H1 (cell line): ENCODE data around the gene TRHDE. TPM values are rescaled to one million over a fixed set of nuclear protein-coding genes. Genes with fewer than 3 reads are reported as not detected.

Source experiments
- CTCF ChIA-PET: fragments of 300-600 bp; sonication (Branson Sonifier 250); formaldehyde crosslinking; loops from one replicate; lab custom pipeline; 2021; ENCODE audit not compliant: partially characterized antibody; lab: Charles Lee
- POLR2A ChIA-PET: fragments of 300-600 bp; sonication (Branson Sonifier 250); formaldehyde crosslinking; loops from one replicate; lab custom pipeline; 2021; ENCODE audit warnings: inconsistent platforms; ENCODE audit not compliant: partially characterized antibody; lab: Charles Lee
- DNase-seq, 2 experiments: peaks; one replicate each; pipeline versions ENCODE4 v3.0.0 to v3.0.0-alpha.2; 2010 to 2022; ENCODE audit warnings: low spot score in 2 of 2, low read depth in 1 of 2, mixed read lengths in 1 of 2
- FAIRE-seq: peaks from 2 replicates; lab custom pipeline; 2011; peaks lifted over from hg19 to GRCh38; lab: Jason Lieb, UNC
- H2AFZ ChIP-seq: 2 replicates; pipeline ENCODE4 v1.8.1; 2012; ENCODE audit warnings: low read length, inconsistent platforms
- H2AK5ac ChIP-seq: 2 replicates; pipeline ENCODE4 v1.6.1; 2013; ENCODE audit warnings: low read depth, low read length
- H2BK120ac ChIP-seq: replicated peaks from 2 replicates; pipeline ENCODE3; 2013; ENCODE audit warnings: low read depth, low read length, inconsistent platforms
- H2BK12ac ChIP-seq: 2 replicates; pipeline ENCODE4 v1.6.1; 2013; ENCODE audit warnings: low read depth, low read length
- H2BK15ac ChIP-seq: 2 replicates; pipeline ENCODE4 v1.6.1; 2013; ENCODE audit warnings: low read length
- H2BK20ac ChIP-seq: 2 replicates; pipeline ENCODE4 v1.6.1; 2013; ENCODE audit warnings: low read length
- H2BK5ac ChIP-seq: 2 replicates; pipeline ENCODE4 v1.6.1; 2013; ENCODE audit warnings: low read depth, low read length
- H3K14ac ChIP-seq: 2 replicates; pipeline ENCODE4 v1.6.1; 2013; ENCODE audit warnings: inconsistent platforms; ENCODE audit not compliant: insufficient read length
- H3K18ac ChIP-seq: 2 replicates; pipeline ENCODE4 v1.6.1; 2013; ENCODE audit warnings: low read length; ENCODE audit errors: extremely low read depth
- H3K23ac ChIP-seq: 2 replicates; pipeline ENCODE4 v1.6.1; 2013; ENCODE audit warnings: inconsistent platforms; ENCODE audit not compliant: insufficient read length
- H3K23me2 ChIP-seq: 2 replicates; pipeline ENCODE4 v1.6.1; 2013; ENCODE audit warnings: low read depth, low read length
- H3K27ac ChIP-seq: 2 replicates; pipeline ENCODE4 v1.6.1; 2011; ENCODE audit warnings: low read depth, low read length, inconsistent platforms
- H3K27me3 ChIP-seq, 4 experiments: replicated peaks in 1 of 4; 1 replicate in 1 of 4; 2 replicates in 3 of 4; pipeline versions ENCODE4 v1.6.1 to v1.8.1; 2011 to 2013; ENCODE audit warnings: low read length in 3 of 4, mild to moderate bottlenecking in 3 of 4, inconsistent platforms in 2 of 4, mixed read lengths in 2 of 4, moderate library complexity in 1 of 4; ENCODE audit not compliant: control insufficient read depth in 3 of 4, insufficient read depth in 3 of 4; ENCODE audit errors: extremely low read depth in 1 of 4
- H3K36me3 ChIP-seq, 4 experiments: 2 replicates each; pipeline versions ENCODE4 v1.6.1 to v1.8.1; 2011 to 2013; ENCODE audit warnings: mild to moderate bottlenecking in 4 of 4, low read length in 3 of 4, moderate library complexity in 2 of 4, control low read depth in 1 of 4, inconsistent platforms in 1 of 4; ENCODE audit not compliant: insufficient read depth in 4 of 4, control insufficient read depth in 2 of 4
- H3K4ac ChIP-seq: replicated peaks from 2 replicates; pipeline ENCODE3; 2013; ENCODE audit warnings: low read length, low read depth, mixed read lengths, inconsistent platforms; ENCODE audit not compliant: insufficient read length
- H3K4me1 ChIP-seq, 4 experiments: replicated peaks in 1 of 4; 1 replicate in 1 of 4; 2 replicates in 3 of 4; pipeline versions ENCODE4 v1.6.1 to v1.8.1; 2011 to 2013; ENCODE audit warnings: low read length in 3 of 4, inconsistent platforms in 2 of 4, mixed read lengths in 1 of 4; ENCODE audit not compliant: insufficient read depth in 4 of 4, control insufficient read depth in 3 of 4
- H3K4me2 ChIP-seq, 2 experiments: 2 replicates each; pipeline versions ENCODE4 v1.6.1 to v1.8.1; 2011 to 2013; ENCODE audit warnings: low read depth in 2 of 2, low read length in 2 of 2, control low read depth in 1 of 2, inconsistent platforms in 1 of 2, mild to moderate bottlenecking in 1 of 2; ENCODE audit not compliant: insufficient read depth in 1 of 2
- H3K4me3 ChIP-seq, 4 experiments: fragments of 200-600, 300-600 bp in 1 of 4; sonication (generic), shearing (Covaris generic), sonication (Bioruptor Twin) in 1 of 4; 2 replicates each; pipeline versions ENCODE4 v1.5.1 to v1.8.1; 2011 to 2016; ENCODE audit warnings: low read length in 4 of 4, low read depth in 3 of 4, control low read depth in 2 of 4, inconsistent platforms in 2 of 4, mild to moderate bottlenecking in 2 of 4, mixed read lengths in 1 of 4, moderate library complexity in 1 of 4; ENCODE audit not compliant: insufficient read depth in 2 of 4; ENCODE audit errors: extremely low read depth in 1 of 4
- H3K56ac ChIP-seq: replicated peaks from 2 replicates; pipeline ENCODE3; 2013; ENCODE audit warnings: low read depth, mild to moderate bottlenecking, mixed read lengths, low read length, inconsistent platforms; ENCODE audit not compliant: insufficient read length
- H3K79me1 ChIP-seq: 2 replicates; pipeline ENCODE4 v1.6.1; 2013; ENCODE audit warnings: low read depth, low read length, control low read depth
- H3K79me2 ChIP-seq, 2 experiments: 2 replicates each; pipeline versions ENCODE4 v1.6.1 to v1.8.1; 2012 to 2013; ENCODE audit warnings: low read length in 2 of 2, mild to moderate bottlenecking in 2 of 2, inconsistent platforms in 1 of 2; ENCODE audit not compliant: insufficient read depth in 2 of 2, control insufficient read depth in 1 of 2
- H3K9ac ChIP-seq, 4 experiments: replicated peaks in 1 of 4; 1 replicate in 1 of 4; 2 replicates in 3 of 4; pipeline versions ENCODE4 v1.6.1 to v1.8.1; 2011 to 2013; ENCODE audit warnings: low read depth in 3 of 4, low read length in 3 of 4, control low read depth in 2 of 4, mild to moderate bottlenecking in 2 of 4, moderate library complexity in 2 of 4, inconsistent platforms in 1 of 4; ENCODE audit errors: extremely low read depth in 1 of 4
- H3K9me3 ChIP-seq, 2 experiments: 2 replicates each; pipeline versions ENCODE4 v1.6.1 to v1.8.1; 2012 to 2013; ENCODE audit warnings: mild to moderate bottlenecking in 2 of 2, moderate library complexity in 2 of 2, control low read depth in 1 of 2, inconsistent platforms in 1 of 2, low read depth in 1 of 2, low read length in 1 of 2, mixed read lengths in 1 of 2; ENCODE audit not compliant: insufficient read depth in 2 of 2
- H4K20me1 ChIP-seq, 2 experiments: replicated peaks in 1 of 2; 2 replicates each; pipeline versions ENCODE3 to v1.8.1; 2011 to 2013; ENCODE audit warnings: inconsistent platforms in 2 of 2, low read length in 2 of 2, mild to moderate bottlenecking in 1 of 2; ENCODE audit not compliant: insufficient read depth in 2 of 2, control insufficient read depth in 1 of 2
- H4K5ac ChIP-seq: 2 replicates; pipeline ENCODE4 v1.6.1; 2013; ENCODE audit warnings: low read length, low read depth, mixed read lengths, inconsistent platforms; ENCODE audit not compliant: insufficient read length
- H4K8ac ChIP-seq: 2 replicates; pipeline ENCODE4 v1.8.0; 2013; ENCODE audit warnings: mild to moderate bottlenecking, moderate library complexity, low read length, inconsistent platforms; ENCODE audit not compliant: insufficient read depth; ENCODE audit errors: extremely low read depth
- H4K91ac ChIP-seq: replicated peaks from 2 replicates; pipeline ENCODE3; 2013; ENCODE audit warnings: low read length, mixed read lengths, inconsistent platforms; ENCODE audit not compliant: insufficient read length
- ZNF274 ChIP-seq: IDR thresholded peaks from 2 replicates; pipeline ENCODE4 v1.7.0; 2012; ENCODE audit warnings: low read length, borderline replicate concordance; ENCODE audit errors: extremely low read depth
- WGBS, 2 experiments: shearing (Covaris generic) in 1 of 2; methylation state at CpG; one replicate each; pipeline versions ENCODE4 v1.1.6 to v1.1.7; 2013 to 2015; ENCODE audit warnings: low lambda C conversion rate in 2 of 2, mixed read lengths in 2 of 2, inconsistent platforms in 1 of 2, low coverage in 1 of 2, missing lambda C conversion rate in 1 of 2; ENCODE audit not compliant: insufficient replicate concordance in 2 of 2, insufficient coverage in 1 of 2, insufficient read length in 1 of 2; ENCODE audit errors: extremely low coverage in 1 of 2, missing lambda C conversion rate in 1 of 2; 5-methylcytosine and 5-hydroxymethylcytosine counted together
- polyA plus RNA-seq, 7 experiments: library from polyadenylated mRNA; depleted of rRNA in 3 of 7; stranded (reverse) in 5 of 7; unstranded in 2 of 7; fragments of >200 nt in 5 of 7; fragments of 200-250 nt in 2 of 7; gene quantifications; 1 replicate in 5 of 7; 2 replicates in 1 of 7; 4 replicates in 1 of 7; pipeline versions ENCODE4 v1.2.1 to v1.2.3, GENCODE V29; 2011 to 2013; ENCODE audit warnings: missing spikeins in 2 of 7, mixed read lengths in 2 of 7
- total RNA-seq: library from RNA; stranded (reverse); fragmentation: NEBNext Ultra II Directional; extraction: Animal tissue kit (Norgen Biotek cat#: 25700); gene quantifications from 2 replicates; pipeline ENCODE4 v1.2.1, GENCODE V29; 2021

Gene TRHDE
- total and polyA plus RNA-seq, 2 of the 8 experiments (the other 6 are each of a cell fraction or from before 2014, with no cell fraction given): 1.3 to 5.0 TPM

DNA sequence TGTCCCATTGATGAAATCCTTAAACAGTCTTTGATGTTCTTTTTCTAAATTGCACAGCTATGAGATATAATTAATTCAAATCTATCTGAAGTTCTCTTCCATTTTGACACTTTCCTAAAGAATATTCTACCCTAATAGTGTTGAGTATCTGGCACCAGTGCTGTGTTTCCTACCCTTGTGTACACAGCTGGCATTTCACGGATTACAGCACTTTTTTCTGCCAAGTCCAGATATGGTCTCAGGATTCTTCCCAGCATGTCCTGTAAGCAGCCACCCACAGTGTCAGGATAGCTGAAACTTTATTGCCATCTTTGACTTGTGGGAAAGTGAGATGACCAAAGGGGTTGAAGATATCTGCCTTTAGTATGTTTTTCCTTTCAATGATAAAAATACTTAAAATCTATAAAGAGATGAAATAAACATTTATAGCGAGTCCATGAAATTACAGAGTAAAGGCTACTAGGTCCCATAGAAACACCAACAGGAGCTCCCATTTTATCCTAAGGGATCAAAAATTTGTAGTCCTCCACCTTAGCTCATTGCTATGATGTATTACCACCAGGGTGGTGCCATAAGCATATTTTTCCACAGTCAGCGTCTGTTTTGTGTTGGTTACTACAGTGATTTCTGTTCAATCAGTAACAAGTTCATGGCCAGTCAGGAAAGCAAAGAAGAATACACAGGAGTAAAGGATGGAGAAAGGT is 96.7 kb downstream of the TRHDE start:
- Histone ChIP-seq H3K23ac (no peak overlapping the region), H2AK5ac (no peak overlapping the region)
- TF ChIP-seq ZNF274: no peak
- TF ChIP-seq, all 59 proteins: peak for 0
- H3K18ac ChIP-seq: no peak overlapping the region
- no peaks in the 10 kb centered on the region for H3K9me3 ChIP-seq
- no peaks in the 10 kb centered on the region for H3K4me1 ChIP-seq
- no peak overlapping the region for H3K4me3 ChIP-seq
- peaks cover under 1% of the 10 kb centered on the region; the same call in 1 of the 2 replicates for H3K23me2 ChIP-seq
- H2BK12ac ChIP-seq: no peak overlapping the region
- H2BK20ac ChIP-seq: no peak overlapping the region
- FAIRE-seq (no peak), DNase-seq (no peak)
- no peak overlapping the region for H3K14ac ChIP-seq
- no peak overlapping the region for H2BK15ac ChIP-seq
- ChIA-PET POLR2A (no interaction called here), CTCF (interaction anchor here (1.3 kb wide), 1 partner anchor 1948 kb away, joined by 3 read pairs; no protein-coding TSS in a partner anchor)
- no peak overlapping the region for H4K91ac ChIP-seq
- H4K20me1 ChIP-seq: no peaks in the 10 kb centered on the region
- no peak overlapping the region for H2AFZ ChIP-seq
- no peaks in the 10 kb centered on the region for H3K36me3 ChIP-seq
- H3K4ac ChIP-seq: no peak overlapping the region
- WGBS, 2 experiments: 92% methylated on average over 3 of the region's 3 CpGs; no CpG with 5 or more reads in 1 of the 2 experiments
- H4K5ac ChIP-seq: no peak overlapping the region
- H3K79me2 ChIP-seq: no peaks in the 10 kb centered on the region
- H3K79me1 ChIP-seq: no peaks in the 10 kb centered on the region
- no peak overlapping the region for H2BK120ac ChIP-seq
- H3K56ac ChIP-seq: no peak overlapping the region
- no peak overlapping the region for H2BK5ac ChIP-seq
- H3K9ac ChIP-seq: no peak overlapping the region
- no peaks in the 10 kb centered on the region for H3K27me3 ChIP-seq
- no peak overlapping the region for H3K4me2 ChIP-seq
- H3K27ac ChIP-seq: no peak overlapping the region
- no peak overlapping the region for H4K8ac ChIP-seq
